Ectodermal cell (in vitro differentiated cells): ENCODE data around the gene TAX1BP1.

Experiments used
- H3K27ac ChIP-seq: 2 replicates; pipeline ENCODE4 v1.7.0; 2013; ENCODE audit warnings: mild to moderate bottlenecking, low read depth, low read length; ENCODE audit not compliant: insufficient read depth, poor library complexity, severe bottlenecking
- H3K27me3 ChIP-seq: 2 replicates; pipeline ENCODE4 v1.7.0; 2013; ENCODE audit warnings: mild to moderate bottlenecking, low read length; ENCODE audit not compliant: insufficient read depth, control insufficient read depth, poor library complexity, severe bottlenecking
- H3K36me3 ChIP-seq: one replicate; pipeline ENCODE4 v1.7.0; 2013; ENCODE audit warnings: low read length; ENCODE audit not compliant: control insufficient read depth, insufficient read depth
- H3K4me1 ChIP-seq: one replicate; pipeline ENCODE4 v1.7.0; 2013; ENCODE audit warnings: low read length; ENCODE audit not compliant: control insufficient read depth, insufficient read depth
- H3K4me3 ChIP-seq: 2 replicates; pipeline ENCODE4 v1.7.0; 2013; ENCODE audit warnings: low read depth, low read length, control low read depth; ENCODE audit not compliant: insufficient read depth
- H3K9me3 ChIP-seq: 2 replicates; pipeline ENCODE4 v1.7.0; 2013; ENCODE audit warnings: mild to moderate bottlenecking, low read length, moderate library complexity; ENCODE audit not compliant: control insufficient read depth
- WGBS, 2 experiments: methylation state at CpG; one replicate each; pipeline ENCODE4 v1.1.7; 2013; ENCODE audit warnings: missing lambda C conversion rate in 2 of 2; 5-methylcytosine and 5-hydroxymethylcytosine counted together

Gene TAX1BP1

GRCh38 chr7:27861747-27862146, 121.8 kb downstream of the TAX1BP1 start:
- Histone ChIP-seq H3K27ac (no peak overlapping the region), H3K4me3 (no peak overlapping the region), H3K4me1 (no peaks in the 10 kb centered on the region), H3K9me3 (no peaks in the 10 kb centered on the region), H3K36me3 (no peaks in the 10 kb centered on the region), H3K27me3 (no peaks in the 10 kb centered on the region)
- 88 to 92% methylated on average over 3 of the region's 3 CpGs for WGBS, 2 experiments

GRCh38 chr7:27863880-27864279, 123.9 kb downstream of the TAX1BP1 start:
- no peaks in the 10 kb centered on the region for H3K36me3 ChIP-seq
- no peaks in the 10 kb centered on the region for H3K9me3 ChIP-seq
- H3K4me1 ChIP-seq: no peaks in the 10 kb centered on the region
- 76 to 77% methylated on average over 11 of the region's 11 CpGs for WGBS, 2 experiments
- no peaks in the 10 kb centered on the region for H3K27me3 ChIP-seq
- no peak overlapping the region for H3K4me3 ChIP-seq
- no peak overlapping the region for H3K27ac ChIP-seq

GRCh38 chr7:27866256-27866655, 126.3 kb downstream of the TAX1BP1 start:
- Histone ChIP-seq H3K9me3 (no peaks in the 10 kb centered on the region), H3K27me3 (no peaks in the 10 kb centered on the region), H3K36me3 (no peaks in the 10 kb centered on the region), H3K4me3 (no peak overlapping the region), H3K27ac (no peak overlapping the region), H3K4me1 (no peaks in the 10 kb centered on the region)
- WGBS, 2 experiments: 72 to 77% methylated on average over 2 of the region's 2 CpGs

GRCh38 chr7:27866828-27867672, 127.1 kb downstream of the TAX1BP1 start:
- Histone ChIP-seq H3K9me3 (no peaks in the 10 kb centered on the region), H3K27ac (no peak overlapping the region), H3K4me3 (no peak overlapping the region), H3K36me3 (no peaks in the 10 kb centered on the region), H3K27me3 (no peaks in the 10 kb centered on the region), H3K4me1 (no peaks in the 10 kb centered on the region)
- WGBS, 2 experiments: 92 to 93% methylated on average over 17 of the region's 17 CpGs

GRCh38 chr7:27868131-27868550, 128.2 kb downstream of the TAX1BP1 start:
- Histone ChIP-seq H3K4me3 (no peak overlapping the region), H3K9me3 (no peaks in the 10 kb centered on the region), H3K4me1 (no peaks in the 10 kb centered on the region), H3K36me3 (no peaks in the 10 kb centered on the region), H3K27ac (no peak overlapping the region), H3K27me3 (no peaks in the 10 kb centered on the region)
- 91 to 95% methylated on average over 15 of the region's 15 CpGs for WGBS, 2 experiments

GRCh38 chr7:27869056-27869455, 129.1 kb downstream of the TAX1BP1 start:
- Histone ChIP-seq H3K36me3 (no peaks in the 10 kb centered on the region), H3K4me3 (no peak overlapping the region), H3K4me1 (no peaks in the 10 kb centered on the region), H3K27me3 (no peaks in the 10 kb centered on the region), H3K9me3 (no peaks in the 10 kb centered on the region), H3K27ac (no peak overlapping the region)
- 93 to 95% methylated on average over 5 to 7 of the region's 7 CpGs for WGBS, 2 experiments

GRCh38 chr7:27870595-27870994, 130.6 kb downstream of the TAX1BP1 start:
- no peak overlapping the region for H3K4me3 ChIP-seq
- 96 to 97% methylated on average over 5 of the region's 5 CpGs for WGBS, 2 experiments
- no peaks in the 10 kb centered on the region for H3K9me3 ChIP-seq

GRCh38 chr7:27871086-27871485, 131.1 kb downstream of the TAX1BP1 start:
- Histone ChIP-seq H3K4me3 (no peak overlapping the region), H3K27me3 (no peaks in the 10 kb centered on the region), H3K9me3 (no peaks in the 10 kb centered on the region), H3K4me1 (no peaks in the 10 kb centered on the region), H3K27ac (no peak overlapping the region), H3K36me3 (no peaks in the 10 kb centered on the region)
- WGBS, 2 experiments: 89 to 95% methylated on average over 3 of the region's 3 CpGs

More at GRCh38 chr7:27870595-27870994, 130.6 kb downstream of the TAX1BP1 start:
- Histone ChIP-seq H3K4me1 (no peaks in the 10 kb centered on the region), H3K27me3 (no peaks in the 10 kb centered on the region), H3K36me3 (no peaks in the 10 kb centered on the region), H3K27ac (no peak overlapping the region)

- 84 to 87% methylated on average over 6 of the region's 6 CpGs for WGBS, 2 experiments
Measured at GRCh38 chr7:27871866-27872265, 131.9 kb downstream of the TAX1BP1 start.

GRCh38 chr7:27872356-27873275, 132.7 kb downstream of the TAX1BP1 start:
- 88 to 94% methylated on average over 16 to 17 of the region's 17 CpGs for WGBS, 2 experiments
- Histone ChIP-seq H3K9me3 (no peaks in the 10 kb centered on the region), H3K4me1 (no peaks in the 10 kb centered on the region), H3K27ac (no peak overlapping the region), H3K36me3 (no peaks in the 10 kb centered on the region), H3K4me3 (no peak overlapping the region), H3K27me3 (no peaks in the 10 kb centered on the region)

More at GRCh38 chr7:27871866-27872265, 131.9 kb downstream of the TAX1BP1 start:
- H3K27ac ChIP-seq: no peak overlapping the region
- no peaks in the 10 kb centered on the region for H3K9me3 ChIP-seq
- H3K27me3 ChIP-seq: no peaks in the 10 kb centered on the region
- H3K4me3 ChIP-seq: no peak overlapping the region
- H3K4me1 ChIP-seq: no peaks in the 10 kb centered on the region
- H3K36me3 ChIP-seq: no peaks in the 10 kb centered on the region
